Liver (tissue), 9 donors: ENCODE measurements around the gene TEAD2. TPM values are rescaled to one million over a fixed set of nuclear protein-coding genes. Genes with fewer than 3 reads are reported as not detected.

ENCODE experiments used
- DNase-seq: peaks from one replicate; pipeline ENCODE4 v3.0.0-alpha.2; 2017; ENCODE audit warnings: low spot score
- H3K27ac ChIP-seq, 2 donors: one replicate each; pipeline ENCODE4 v1.7.0; 2013; ENCODE audit warnings: inconsistent platforms in 2 of 2, low read length in 2 of 2, control low read depth in 1 of 2, low read depth in 1 of 2, mild to moderate bottlenecking in 1 of 2
- H3K27me3 ChIP-seq, 4 donors: one replicate each; pipeline versions ENCODE4 v1.6.1 to v1.7.0; 2013; ENCODE audit warnings: low read length in 3 of 4, inconsistent platforms in 1 of 4, mild to moderate bottlenecking in 1 of 4, moderate library complexity in 1 of 4; ENCODE audit not compliant: control insufficient read depth in 4 of 4, insufficient read depth in 4 of 4
- H3K36me3 ChIP-seq, 4 donors: one replicate each; pipeline versions ENCODE4 v1.6.1 to v1.7.0; 2013; ENCODE audit warnings: low read length in 3 of 4, mild to moderate bottlenecking in 3 of 4, low read depth in 1 of 4, moderate library complexity in 1 of 4; ENCODE audit not compliant: control insufficient read depth in 4 of 4, insufficient read depth in 3 of 4
- H3K4me1 ChIP-seq, 4 donors: one replicate each; pipeline versions ENCODE4 v1.6.1 to v1.7.0; 2013; ENCODE audit warnings: low read length in 3 of 4, mild to moderate bottlenecking in 3 of 4, moderate library complexity in 1 of 4; ENCODE audit not compliant: control insufficient read depth in 4 of 4, insufficient read depth in 4 of 4
- H3K4me3 ChIP-seq, 3 donors: one replicate each; pipeline versions ENCODE4 v1.6.1 to v1.7.0; 2013; ENCODE audit warnings: low read length in 3 of 3, control low read depth in 1 of 3, low read depth in 1 of 3, mild to moderate bottlenecking in 1 of 3
- H3K9ac ChIP-seq, 2 donors: one replicate each; pipeline ENCODE4 v1.7.0; 2013; ENCODE audit warnings: low read length in 2 of 2, mild to moderate bottlenecking in 2 of 2, moderate library complexity in 2 of 2, control low read depth in 1 of 2, low read depth in 1 of 2
- H3K9me3 ChIP-seq, 4 donors: one replicate each; pipeline versions ENCODE4 v1.6.1 to v1.7.0; 2013; ENCODE audit warnings: low read length in 3 of 4; ENCODE audit not compliant: control insufficient read depth in 4 of 4
- EGR1 ChIP-seq, 2 donors: IDR thresholded peaks; 2 replicates each; pipeline ENCODE4 v1.6.1; 2016 to 2018; ENCODE audit warnings: antibody characterized with exemption in 2 of 2, low read depth in 2 of 2
- FOXA1 ChIP-seq: IDR thresholded peaks from 2 replicates; pipeline ENCODE4 v1.6.1; 2016; ENCODE audit warnings: antibody characterized with exemption
- FOXA2 ChIP-seq: IDR thresholded peaks from 2 replicates; pipeline ENCODE4 v1.6.1; 2016; ENCODE audit warnings: antibody characterized with exemption
- GABPA ChIP-seq, 2 donors: IDR thresholded peaks in 1 of 2; conservative IDR thresholded peaks in 1 of 2; 2 replicates each; pipeline ENCODE4 v1.6.1; 2016; ENCODE audit warnings: antibody characterized with exemption in 2 of 2, mild to moderate bottlenecking in 1 of 2, moderate library complexity in 1 of 2
- HNF4A ChIP-seq, 2 donors: conservative IDR thresholded peaks; 2 replicates each; pipeline ENCODE4 v1.6.1; 2016; ENCODE audit warnings: antibody characterized with exemption in 2 of 2, mild to moderate bottlenecking in 2 of 2
- HNF4G ChIP-seq: IDR thresholded peaks from 2 replicates; pipeline ENCODE4 v1.6.1; 2016; ENCODE audit warnings: antibody characterized with exemption
- JUND ChIP-seq, 2 donors: IDR thresholded peaks; 2 replicates each; pipeline ENCODE4 v1.6.1; 2016; ENCODE audit warnings: antibody characterized with exemption in 2 of 2
- NR2F2 ChIP-seq: IDR thresholded peaks from 2 replicates; pipeline ENCODE4 v1.6.1; 2016; ENCODE audit warnings: antibody characterized with exemption
- RAD21 ChIP-seq, 2 donors: IDR thresholded peaks; 2 replicates each; pipeline ENCODE4 v1.6.1; 2016; ENCODE audit warnings: antibody characterized with exemption in 2 of 2, mild to moderate bottlenecking in 2 of 2
- RXRA ChIP-seq, 2 donors: IDR thresholded peaks; 2 replicates each; pipeline ENCODE4 v1.6.1; 2017 to 2018; ENCODE audit warnings: antibody characterized with exemption in 2 of 2, mild to moderate bottlenecking in 1 of 2
- SP1 ChIP-seq: IDR thresholded peaks from 2 replicates; pipeline ENCODE4 v1.6.1; 2018; ENCODE audit warnings: antibody characterized with exemption, mild to moderate bottlenecking
- TAF1 ChIP-seq: conservative IDR thresholded peaks from 2 replicates; pipeline ENCODE4 v1.6.1; 2016; ENCODE audit warnings: antibody characterized with exemption, mild to moderate bottlenecking
- YY1 ChIP-seq: IDR thresholded peaks from 2 replicates; pipeline ENCODE4 v1.6.1; 2016; ENCODE audit warnings: antibody characterized with exemption, mild to moderate bottlenecking
- WGBS: extraction: QIAGEN DNeasy Blood & Tissue Kit; methylation state at CpG from one replicate; pipeline ENCODE4 v1.1.7; 2013; 5-methylcytosine and 5-hydroxymethylcytosine counted together
- polyA plus RNA-seq, 2 donors: library from polyadenylated mRNA; stranded (reverse) in 1 of 2; unstranded in 1 of 2; fragments of 200-250 nt in 1 of 2; fragments of >200 nt in 1 of 2; fragmentation: Nextera tagmentation in 1 of 2; extraction: Ambion mirVana in 1 of 2; gene quantifications; one replicate each; pipeline versions ENCODE4 v1.2.1 to v1.2.3, GENCODE V29; 2013 to 2015
- total RNA-seq, 2 donors: library from RNA; depleted of rRNA; stranded (reverse); fragments of >200 nt; gene quantifications; one replicate each; pipeline ENCODE4 v1.2.3, GENCODE V29; 2014
- TF ChIP-seq, protein P1 (sequence below): IDR thresholded peaks from 2 replicates; pipeline ENCODE4 v1.6.1; 2016; ENCODE audit warnings: antibody characterized with exemption
- TF ChIP-seq, protein P2 (sequence below): IDR thresholded peaks from 2 replicates; pipeline ENCODE4 v1.6.1; 2016; ENCODE audit warnings: antibody characterized with exemption
- TF ChIP-seq, protein P3 (sequence below): IDR thresholded peaks from 2 replicates; pipeline ENCODE4 v1.6.1; 2016; ENCODE audit warnings: antibody characterized with exemption
- TF ChIP-seq, protein P4 (sequence below): fragments of 150-350 bp; IDR thresholded peaks from 2 replicates; pipeline ENCODE4 v1.5.1; 2017; ENCODE audit warnings: improper control_type of control experiment, low read depth, low read length; ENCODE audit not compliant: missing input control
- TF ChIP-seq, protein P5 (sequence below): IDR thresholded peaks from 2 replicates; pipeline ENCODE4 v1.6.1; 2016; ENCODE audit warnings: antibody characterized with exemption, mild to moderate bottlenecking
- donor health status: healthy.
- donor health status: healthy.
- donor health status: healthy.
- donor health status: healthy.
- donor health status: healthy.

The TEAD2 gene
- total and polyA plus RNA-seq, 4 donors: 3.3 to 8.1 (median 4.4) TPM

DNA sequence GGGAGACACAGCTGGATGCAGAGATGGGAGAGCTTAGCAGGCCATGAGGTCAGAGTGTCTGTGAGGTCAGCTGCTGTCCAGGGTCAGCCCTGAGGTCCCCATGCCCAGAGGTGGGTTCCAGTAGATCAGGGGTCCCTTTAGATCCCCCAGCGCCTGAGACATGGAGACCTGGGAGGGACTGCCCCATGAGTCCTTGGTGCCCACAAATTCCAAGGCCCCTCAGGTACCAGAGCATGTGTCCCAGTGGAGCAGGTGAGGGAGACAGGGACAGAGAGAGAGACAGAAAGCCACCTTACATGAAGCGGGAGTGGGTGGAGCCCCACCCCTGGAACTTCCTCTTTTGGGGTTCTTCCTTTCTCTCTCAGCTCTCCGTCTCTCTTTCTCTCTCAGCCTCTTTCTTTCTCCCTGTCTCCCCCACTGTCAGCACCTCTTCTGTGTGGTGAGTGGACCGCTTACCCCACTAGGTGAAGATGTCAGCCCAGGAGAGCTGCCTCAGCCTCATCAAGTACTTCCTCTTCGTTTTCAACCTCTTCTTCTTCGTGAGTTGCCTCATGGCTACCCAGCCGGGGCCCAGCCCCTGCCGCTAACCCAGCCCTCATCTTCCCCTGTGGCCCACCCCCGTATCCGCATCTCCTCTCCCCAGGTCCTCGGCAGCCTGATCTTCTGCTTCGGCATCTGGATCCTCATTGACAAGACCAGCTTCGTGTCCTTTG is 27.0 kb downstream of the TEAD2 start, which contains the start of gene CD37:
Gene CD37, plus strand, starts transcription at position 336 of the 713 bp plus-strand sequence. Its CDS starts 135 bp downstream, at position 471.
- no peaks in the 10 kb centered on the region for H3K9me3 ChIP-seq
- H3K4me1 ChIP-seq: peaks cover 2 to 23% (median 9%) of the 10 kb centered on the region in 4 donors
- H3K27me3 ChIP-seq: no peaks in the 10 kb centered on the region
- TF ChIP-seq EGR1 (IDR thresholded peaks at IDR 0.05; ENCODE audit: low read depth in 2 of 2) (no peak), TAF1 (no peak), NR2F2 (no peak), FOXA1 (no peak), RAD21 (IDR thresholded peaks at IDR 0.05) (no peak), HNF4A (conservative IDR thresholded peaks at IDR 0.05) (no peak), RXRA (IDR thresholded peaks at IDR 0.05) (no peak), HNF4G (no peak), SP1 (no peak), GABPA (IDR thresholded peaks at IDR 0.05 in 1 of 2, conservative IDR thresholded peaks at IDR 0.05 in 1 of 2) (no peak), FOXA2 (no peak), JUND (IDR thresholded peaks at IDR 0.05) (no peak), YY1 (no peak)
- TF ChIP-seq, protein P1, sequence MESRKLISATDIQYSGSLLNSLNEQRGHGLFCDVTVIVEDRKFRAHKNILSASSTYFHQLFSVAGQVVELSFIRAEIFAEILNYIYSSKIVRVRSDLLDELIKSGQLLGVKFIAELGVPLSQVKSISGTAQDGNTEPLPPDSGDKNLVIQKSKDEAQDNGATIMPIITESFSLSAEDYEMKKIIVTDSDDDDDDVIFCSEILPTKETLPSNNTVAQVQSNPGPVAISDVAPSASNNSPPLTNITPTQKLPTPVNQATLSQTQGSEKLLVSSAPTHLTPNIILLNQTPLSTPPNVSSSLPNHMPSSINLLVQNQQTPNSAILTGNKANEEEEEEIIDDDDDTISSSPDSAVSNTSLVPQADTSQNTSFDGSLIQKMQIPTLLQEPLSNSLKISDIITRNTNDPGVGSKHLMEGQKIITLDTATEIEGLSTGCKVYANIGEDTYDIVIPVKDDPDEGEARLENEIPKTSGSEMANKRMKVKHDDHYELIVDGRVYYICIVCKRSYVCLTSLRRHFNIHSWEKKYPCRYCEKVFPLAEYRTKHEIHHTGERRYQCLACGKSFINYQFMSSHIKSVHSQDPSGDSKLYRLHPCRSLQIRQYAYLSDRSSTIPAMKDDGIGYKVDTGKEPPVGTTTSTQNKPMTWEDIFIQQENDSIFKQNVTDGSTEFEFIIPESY: no peak
- TF ChIP-seq, protein P2, sequence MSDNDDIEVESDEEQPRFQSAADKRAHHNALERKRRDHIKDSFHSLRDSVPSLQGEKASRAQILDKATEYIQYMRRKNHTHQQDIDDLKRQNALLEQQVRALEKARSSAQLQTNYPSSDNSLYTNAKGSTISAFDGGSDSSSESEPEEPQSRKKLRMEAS: no peak
- TF ChIP-seq, protein P3, sequence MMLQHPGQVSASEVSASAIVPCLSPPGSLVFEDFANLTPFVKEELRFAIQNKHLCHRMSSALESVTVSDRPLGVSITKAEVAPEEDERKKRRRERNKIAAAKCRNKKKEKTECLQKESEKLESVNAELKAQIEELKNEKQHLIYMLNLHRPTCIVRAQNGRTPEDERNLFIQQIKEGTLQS: no peak
- TF ChIP-seq, protein P4, sequence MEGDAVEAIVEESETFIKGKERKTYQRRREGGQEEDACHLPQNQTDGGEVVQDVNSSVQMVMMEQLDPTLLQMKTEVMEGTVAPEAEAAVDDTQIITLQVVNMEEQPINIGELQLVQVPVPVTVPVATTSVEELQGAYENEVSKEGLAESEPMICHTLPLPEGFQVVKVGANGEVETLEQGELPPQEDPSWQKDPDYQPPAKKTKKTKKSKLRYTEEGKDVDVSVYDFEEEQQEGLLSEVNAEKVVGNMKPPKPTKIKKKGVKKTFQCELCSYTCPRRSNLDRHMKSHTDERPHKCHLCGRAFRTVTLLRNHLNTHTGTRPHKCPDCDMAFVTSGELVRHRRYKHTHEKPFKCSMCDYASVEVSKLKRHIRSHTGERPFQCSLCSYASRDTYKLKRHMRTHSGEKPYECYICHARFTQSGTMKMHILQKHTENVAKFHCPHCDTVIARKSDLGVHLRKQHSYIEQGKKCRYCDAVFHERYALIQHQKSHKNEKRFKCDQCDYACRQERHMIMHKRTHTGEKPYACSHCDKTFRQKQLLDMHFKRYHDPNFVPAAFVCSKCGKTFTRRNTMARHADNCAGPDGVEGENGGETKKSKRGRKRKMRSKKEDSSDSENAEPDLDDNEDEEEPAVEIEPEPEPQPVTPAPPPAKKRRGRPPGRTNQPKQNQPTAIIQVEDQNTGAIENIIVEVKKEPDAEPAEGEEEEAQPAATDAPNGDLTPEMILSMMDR: no peak
- TF ChIP-seq, protein P5, sequence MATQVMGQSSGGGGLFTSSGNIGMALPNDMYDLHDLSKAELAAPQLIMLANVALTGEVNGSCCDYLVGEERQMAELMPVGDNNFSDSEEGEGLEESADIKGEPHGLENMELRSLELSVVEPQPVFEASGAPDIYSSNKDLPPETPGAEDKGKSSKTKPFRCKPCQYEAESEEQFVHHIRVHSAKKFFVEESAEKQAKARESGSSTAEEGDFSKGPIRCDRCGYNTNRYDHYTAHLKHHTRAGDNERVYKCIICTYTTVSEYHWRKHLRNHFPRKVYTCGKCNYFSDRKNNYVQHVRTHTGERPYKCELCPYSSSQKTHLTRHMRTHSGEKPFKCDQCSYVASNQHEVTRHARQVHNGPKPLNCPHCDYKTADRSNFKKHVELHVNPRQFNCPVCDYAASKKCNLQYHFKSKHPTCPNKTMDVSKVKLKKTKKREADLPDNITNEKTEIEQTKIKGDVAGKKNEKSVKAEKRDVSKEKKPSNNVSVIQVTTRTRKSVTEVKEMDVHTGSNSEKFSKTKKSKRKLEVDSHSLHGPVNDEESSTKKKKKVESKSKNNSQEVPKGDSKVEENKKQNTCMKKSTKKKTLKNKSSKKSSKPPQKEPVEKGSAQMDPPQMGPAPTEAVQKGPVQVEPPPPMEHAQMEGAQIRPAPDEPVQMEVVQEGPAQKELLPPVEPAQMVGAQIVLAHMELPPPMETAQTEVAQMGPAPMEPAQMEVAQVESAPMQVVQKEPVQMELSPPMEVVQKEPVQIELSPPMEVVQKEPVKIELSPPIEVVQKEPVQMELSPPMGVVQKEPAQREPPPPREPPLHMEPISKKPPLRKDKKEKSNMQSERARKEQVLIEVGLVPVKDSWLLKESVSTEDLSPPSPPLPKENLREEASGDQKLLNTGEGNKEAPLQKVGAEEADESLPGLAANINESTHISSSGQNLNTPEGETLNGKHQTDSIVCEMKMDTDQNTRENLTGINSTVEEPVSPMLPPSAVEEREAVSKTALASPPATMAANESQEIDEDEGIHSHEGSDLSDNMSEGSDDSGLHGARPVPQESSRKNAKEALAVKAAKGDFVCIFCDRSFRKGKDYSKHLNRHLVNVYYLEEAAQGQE: no peak
- 75% methylated on average over 13 of the region's 13 CpGs for WGBS
- no peak for DNase-seq
- no peaks in the 10 kb centered on the region for H3K36me3 ChIP-seq
- H3K9ac ChIP-seq: no peak within 1 kb of the TSS
- H3K4me3 ChIP-seq: peak within 1 kb of the TSS in 1 of 3 donors; percentile 8
- H3K27ac ChIP-seq: peak within 1 kb of the TSS; percentile 27 to 33
